Measurements from ENCODE around the gene SLC19A2. TPM values are rescaled to one million over a fixed set of nuclear protein-coding genes. Genes with fewer than 3 reads are reported as not detected.

Gene SLC19A2
- total RNA-seq, 1 experiment from 2014 or later: 31.5 TPM

- H3K9me3 ChIP-seq: no peaks in the 10 kb centered on the region
- no peaks in the 10 kb centered on the region for H3K36me3 ChIP-seq (ENCODE audit: control insufficient read depth, insufficient read depth, low read length)
- H3K27me3 ChIP-seq (replicated peaks; ENCODE audit: control insufficient read depth, insufficient read depth, low read length): no peaks in the 10 kb centered on the region
- intact Hi-C loops (cut with micrococcal nuclease; ENCODE audit: unreplicated experiment): no loop called here
- no peak for DNase-seq
- Mint-ChIP-seq H3K4me1 (ENCODE audit: low read depth, unreplicated experiment) (peaks cover 12% of the 10 kb centered on the region), H3K9me3 (ENCODE audit: unreplicated experiment) (no peaks in the 10 kb centered on the region), H3K27me3 (ENCODE audit: insufficient read depth, unreplicated experiment) (no peaks in the 10 kb centered on the region), H3K4me3 (ENCODE audit: unreplicated experiment) (no peak overlapping the region), H3K36me3 (ENCODE audit: insufficient read depth, unreplicated experiment) (no peaks in the 10 kb centered on the region), H3K27ac (ENCODE audit: unreplicated experiment) (no peak overlapping the region)
- no peak overlapping the region for H3K4me3 ChIP-seq (ENCODE audit: low read depth, low read length)
- CTCF ChIA-PET: no interaction called here
- BruUV-seq (replicated peaks): no TSS peak
- POLR2A ChIA-PET: no interaction called here
- TF ChIP-seq, protein P1, sequence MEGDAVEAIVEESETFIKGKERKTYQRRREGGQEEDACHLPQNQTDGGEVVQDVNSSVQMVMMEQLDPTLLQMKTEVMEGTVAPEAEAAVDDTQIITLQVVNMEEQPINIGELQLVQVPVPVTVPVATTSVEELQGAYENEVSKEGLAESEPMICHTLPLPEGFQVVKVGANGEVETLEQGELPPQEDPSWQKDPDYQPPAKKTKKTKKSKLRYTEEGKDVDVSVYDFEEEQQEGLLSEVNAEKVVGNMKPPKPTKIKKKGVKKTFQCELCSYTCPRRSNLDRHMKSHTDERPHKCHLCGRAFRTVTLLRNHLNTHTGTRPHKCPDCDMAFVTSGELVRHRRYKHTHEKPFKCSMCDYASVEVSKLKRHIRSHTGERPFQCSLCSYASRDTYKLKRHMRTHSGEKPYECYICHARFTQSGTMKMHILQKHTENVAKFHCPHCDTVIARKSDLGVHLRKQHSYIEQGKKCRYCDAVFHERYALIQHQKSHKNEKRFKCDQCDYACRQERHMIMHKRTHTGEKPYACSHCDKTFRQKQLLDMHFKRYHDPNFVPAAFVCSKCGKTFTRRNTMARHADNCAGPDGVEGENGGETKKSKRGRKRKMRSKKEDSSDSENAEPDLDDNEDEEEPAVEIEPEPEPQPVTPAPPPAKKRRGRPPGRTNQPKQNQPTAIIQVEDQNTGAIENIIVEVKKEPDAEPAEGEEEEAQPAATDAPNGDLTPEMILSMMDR (IDR thresholded peaks at IDR 0.05; ENCODE audit: insufficient read depth in 1 of 2, low read depth in 1 of 2, low read length in 1 of 2, severe bottlenecking in 1 of 2, unreplicated experiment in 1 of 2): no peak
- peaks cover 11% of the 10 kb centered on the region for H3K4me1 ChIP-seq
Observed at GRCh38 chr1:169521226-169521625, 35.5 kb upstream of the SLC19A2 start.

DNA sequence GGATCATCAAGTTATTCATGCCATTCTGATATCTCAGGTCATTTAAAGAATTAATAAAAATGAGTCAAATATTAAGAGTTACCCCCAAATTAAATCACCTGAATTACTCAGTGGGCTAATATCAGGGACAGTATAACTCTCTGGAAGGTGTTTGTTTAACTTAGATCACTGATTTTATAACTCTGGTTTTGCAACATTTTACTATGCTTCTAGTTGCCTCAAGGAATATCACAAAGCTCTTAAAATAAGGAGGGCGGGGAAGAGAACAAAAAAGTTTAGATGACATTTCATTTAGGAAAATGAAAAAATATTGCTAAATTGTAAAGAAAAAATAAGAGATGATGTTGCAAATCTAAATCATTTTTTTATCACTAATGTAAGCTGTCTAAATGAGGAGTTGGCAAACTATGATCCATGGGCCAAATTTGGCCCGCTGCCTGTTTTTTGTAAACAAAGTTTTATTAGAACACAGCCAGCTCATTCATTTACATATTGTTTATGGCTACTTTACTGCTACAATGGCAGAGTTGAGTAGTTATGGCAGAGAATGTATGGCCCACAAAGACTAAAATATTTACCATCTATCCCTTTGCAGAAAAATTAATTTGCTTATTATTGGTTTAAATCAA is 31.9 kb upstream of the SLC19A2 start:
- Mint-ChIP-seq H3K9me3 (ENCODE audit: unreplicated experiment) (no peaks in the 10 kb centered on the region), H3K36me3 (ENCODE audit: insufficient read depth, unreplicated experiment) (no peaks in the 10 kb centered on the region), H3K4me1 (ENCODE audit: low read depth, unreplicated experiment) (peaks cover 6% of the 10 kb centered on the region), H3K27me3 (ENCODE audit: insufficient read depth, unreplicated experiment) (no peaks in the 10 kb centered on the region), H3K27ac (ENCODE audit: unreplicated experiment) (no peak overlapping the region), H3K4me3 (ENCODE audit: unreplicated experiment) (no peak overlapping the region)
- BruUV-seq (replicated peaks): no TSS peak
- H3K9me3 ChIP-seq: no peaks in the 10 kb centered on the region
- ChIA-PET POLR2A (no interaction called here), CTCF (interaction anchor here (0.6 kb wide), 1 partner anchor 8 kb away, joined by 3 read pairs; no protein-coding TSS in a partner anchor)
- TF ChIP-seq, protein P1 (IDR thresholded peaks at IDR 0.05; ENCODE audit: insufficient read depth in 1 of 2, low read depth in 1 of 2, low read length in 1 of 2, severe bottlenecking in 1 of 2, unreplicated experiment in 1 of 2): no peak
- H3K36me3 ChIP-seq (ENCODE audit: control insufficient read depth, insufficient read depth, low read length): no peaks in the 10 kb centered on the region
- no peaks in the 10 kb centered on the region for H3K4me1 ChIP-seq
- no peaks in the 10 kb centered on the region for H3K27me3 ChIP-seq (replicated peaks; ENCODE audit: control insufficient read depth, insufficient read depth, low read length)
- no peak for DNase-seq
- no peak overlapping the region for H3K4me3 ChIP-seq (ENCODE audit: low read depth, low read length)
- intact Hi-C loops (cut with micrococcal nuclease; ENCODE audit: unreplicated experiment): no loop called here

GRCh38 chr1:169515641-169516040 is 29.9 kb upstream of the SLC19A2 start:
- TF ChIP-seq, protein P1 (IDR thresholded peaks at IDR 0.05; ENCODE audit: insufficient read depth in 1 of 2, low read depth in 1 of 2, low read length in 1 of 2, severe bottlenecking in 1 of 2, unreplicated experiment in 1 of 2): no peak
- intact Hi-C loops (cut with micrococcal nuclease; ENCODE audit: unreplicated experiment): no loop called here
- no peaks in the 10 kb centered on the region for H3K36me3 Mint-ChIP-seq (ENCODE audit: insufficient read depth, unreplicated experiment)
- ChIA-PET CTCF (no interaction called here), POLR2A (no interaction called here)
- no peak overlapping the region for H3K27ac Mint-ChIP-seq (ENCODE audit: unreplicated experiment)
- no peak overlapping the region for H3K4me3 Mint-ChIP-seq (ENCODE audit: unreplicated experiment)
- H3K9me3 ChIP-seq: no peaks in the 10 kb centered on the region
- no TSS peak for BruUV-seq (replicated peaks)
- no peak overlapping the region for H3K4me3 ChIP-seq (ENCODE audit: low read depth, low read length)
- no peaks in the 10 kb centered on the region for H3K9me3 Mint-ChIP-seq (ENCODE audit: unreplicated experiment)
- H3K36me3 ChIP-seq (ENCODE audit: control insufficient read depth, insufficient read depth, low read length): no peaks in the 10 kb centered on the region
- peaks cover 6% of the 10 kb centered on the region for H3K4me1 ChIP-seq
- no peaks in the 10 kb centered on the region for H3K4me1 Mint-ChIP-seq (ENCODE audit: low read depth, unreplicated experiment)
- no peaks in the 10 kb centered on the region for H3K27me3 Mint-ChIP-seq (ENCODE audit: insufficient read depth, unreplicated experiment)
- H3K27me3 ChIP-seq (replicated peaks; ENCODE audit: control insufficient read depth, insufficient read depth, low read length): no peaks in the 10 kb centered on the region
- DNase-seq: no peak

Data from Caco-2 (cell line).